Measurements from ENCODE around the gene HSDL1. TPM values are rescaled to one million over a fixed set of nuclear protein-coding genes. Genes with fewer than 3 reads are reported as not detected.

HSDL1 gene
- total RNA-seq, 1 experiment from 2014 or later: 34.2 TPM

DNA sequence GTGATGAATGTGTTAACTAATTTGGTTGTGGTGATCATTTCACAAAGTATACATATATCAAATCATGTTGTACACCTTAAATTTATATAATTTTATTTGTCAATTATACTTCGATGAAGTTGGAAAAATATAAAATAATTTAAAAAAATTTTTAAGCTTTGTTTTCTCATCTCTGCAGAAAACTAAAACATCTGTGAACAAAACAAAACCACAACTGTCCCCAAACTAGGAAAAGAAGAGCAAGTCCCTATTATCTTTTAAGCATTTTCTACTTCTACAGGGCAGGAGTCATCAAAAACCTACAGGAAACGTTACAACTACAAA, 6.5 kb downstream of the HSDL1 start:
- WGBS (ENCODE audit: extremely low coverage, insufficient read length, low lambda C conversion rate): no CpG with 5 or more reads among the region's 2 CpGs
- no peak overlapping the region; a peak in 2 of 7 replicates for H3K27ac Mint-ChIP-seq
- no peak overlapping the region for H3K27ac ChIP-seq (ENCODE audit: insufficient read length, low read depth, low read length)

More for the DNA sequence above, 6.5 kb downstream of the HSDL1 start:
- peaks cover 7% of the 10 kb centered on the region for H3K79me1 ChIP-seq (ENCODE audit: insufficient read depth, low read depth, low read length, poor library complexity, severe bottlenecking)
- no peaks in the 10 kb centered on the region for H4K20me1 ChIP-seq (ENCODE audit: control insufficient read depth, insufficient read depth, insufficient read length)
- peak overlapping the region; percentile 9 for H3K9ac ChIP-seq (ENCODE audit: extremely low read depth, insufficient read length, low read length)
- TF ChIP-seq, protein P1, sequence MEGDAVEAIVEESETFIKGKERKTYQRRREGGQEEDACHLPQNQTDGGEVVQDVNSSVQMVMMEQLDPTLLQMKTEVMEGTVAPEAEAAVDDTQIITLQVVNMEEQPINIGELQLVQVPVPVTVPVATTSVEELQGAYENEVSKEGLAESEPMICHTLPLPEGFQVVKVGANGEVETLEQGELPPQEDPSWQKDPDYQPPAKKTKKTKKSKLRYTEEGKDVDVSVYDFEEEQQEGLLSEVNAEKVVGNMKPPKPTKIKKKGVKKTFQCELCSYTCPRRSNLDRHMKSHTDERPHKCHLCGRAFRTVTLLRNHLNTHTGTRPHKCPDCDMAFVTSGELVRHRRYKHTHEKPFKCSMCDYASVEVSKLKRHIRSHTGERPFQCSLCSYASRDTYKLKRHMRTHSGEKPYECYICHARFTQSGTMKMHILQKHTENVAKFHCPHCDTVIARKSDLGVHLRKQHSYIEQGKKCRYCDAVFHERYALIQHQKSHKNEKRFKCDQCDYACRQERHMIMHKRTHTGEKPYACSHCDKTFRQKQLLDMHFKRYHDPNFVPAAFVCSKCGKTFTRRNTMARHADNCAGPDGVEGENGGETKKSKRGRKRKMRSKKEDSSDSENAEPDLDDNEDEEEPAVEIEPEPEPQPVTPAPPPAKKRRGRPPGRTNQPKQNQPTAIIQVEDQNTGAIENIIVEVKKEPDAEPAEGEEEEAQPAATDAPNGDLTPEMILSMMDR (conservative IDR thresholded peaks at IDR 0.05): no peak
- no peak overlapping the region for H2BK5ac ChIP-seq (ENCODE audit: insufficient read length, low read length)
- H3K4ac ChIP-seq (ENCODE audit: low read depth, low read length): no peak overlapping the region
- no peak overlapping the region for H3K14ac ChIP-seq (ENCODE audit: insufficient read depth, low read length)
- no peak overlapping the region for H4K91ac ChIP-seq (ENCODE audit: insufficient read length, low read depth, low read length)
- no peak overlapping the region for H4K8ac ChIP-seq (replicated peaks; ENCODE audit: insufficient read length, low read depth, low read length)
- H3K18ac ChIP-seq (ENCODE audit: insufficient read length, low read depth, low read length): no peak overlapping the region
- H3K4me3 Mint-ChIP-seq: no peak overlapping the region
- DNase-seq: no peak
- no peak overlapping the region for H2BK20ac ChIP-seq (ENCODE audit: low read depth, low read length, poor library complexity, severe bottlenecking)
- no peaks in the 10 kb centered on the region for H3K23me2 ChIP-seq (ENCODE audit: insufficient read length, low read depth, low read length, poor library complexity, severe bottlenecking)
- peaks cover 0 to 9% of the 10 kb centered on the region in 2 experiments; a peak in 1 of 5 replicates for H3K9me3 Mint-ChIP-seq
- H3K4me1 ChIP-seq (ENCODE audit: insufficient read depth, low read length): peaks cover 7% of the 10 kb centered on the region; the same call in 1 of the 2 replicates
- H3K4me2 ChIP-seq (ENCODE audit: insufficient read depth, insufficient read length, low read length): peak overlapping the region; percentile 23
- no peak overlapping the region for H2BK120ac ChIP-seq (ENCODE audit: low read depth, low read length, poor library complexity, severe bottlenecking)
- H3K56ac ChIP-seq (ENCODE audit: insufficient read length, low read depth, low read length): no peak overlapping the region
- no peak overlapping the region for H3K23ac ChIP-seq (ENCODE audit: insufficient read length, low read depth, low read length)
- no peak overlapping the region for H2BK15ac ChIP-seq (ENCODE audit: low read depth, low read length)
- H3K79me2 ChIP-seq (ENCODE audit: insufficient read depth, low read length): peaks cover 10% of the 10 kb centered on the region; the same call in 1 of the 2 replicates
- H3K9me3 ChIP-seq (ENCODE audit: control insufficient read depth, low read depth, low read length): no peaks in the 10 kb centered on the region
- peaks cover 53 to 54% of the 10 kb centered on the region in 2 experiments for H3K4me1 Mint-ChIP-seq
- H4K5ac ChIP-seq (ENCODE audit: insufficient read length, low read depth, low read length): no peak overlapping the region
- no peak overlapping the region for H2AFZ ChIP-seq (ENCODE audit: low read length)
- no peak overlapping the region for H2AK5ac ChIP-seq (ENCODE audit: insufficient read length, low read length)
- peaks cover 6 to 18% (median 14%) of the 10 kb centered on the region in 3 experiments; a peak in 6 of 7 replicates for H3K36me3 Mint-ChIP-seq (ENCODE audit: insufficient read depth in 1 of 3, low read depth in 3 of 3)
- no peak overlapping the region for H3T11ph ChIP-seq (ENCODE audit: low read length)
- no peak overlapping the region for H2BK12ac ChIP-seq (ENCODE audit: insufficient read length, low read depth, low read length)
- H3K27me3 ChIP-seq (ENCODE audit: insufficient read depth, low read length): no peaks in the 10 kb centered on the region
- no peaks in the 10 kb centered on the region for H3K27me3 Mint-ChIP-seq (ENCODE audit: low read depth)

Data from H9 (cell line).